Measurements from ENCODE around the gene TSHZ1. TPM values are rescaled to one million over a fixed set of nuclear protein-coding genes. Genes with fewer than 3 reads are reported as not detected.
A peak's percentile ranks its signal among the peaks of the same experiment; 100 is the strongest.

Gene TSHZ1
- polyA plus RNA-seq, 1 experiment: 23.9 TPM

- CTCF ChIA-PET: interaction anchor here (0.6 to 1.0 kb wide), 2 partner anchors 237 to 1169 kb away, joined by 3 read pairs; no protein-coding TSS in a partner anchor
- Histone ChIP-seq H3K36me3 (ENCODE audit: control insufficient read depth, insufficient read depth, low read length) (peaks cover 6% of the 10 kb centered on the region), H3K4me3 (ENCODE audit: low read depth, low read length) (peak overlapping the region; percentile 68), H3K27me3 (ENCODE audit: control insufficient read depth, insufficient read depth, low read length) (no peaks in the 10 kb centered on the region)
- DNase-seq (ENCODE audit: low read depth): no peak
- POLR2A ChIA-PET: no interaction called here
- TF ChIP-seq CTCF (IDR thresholded peaks at IDR 0.05; ENCODE audit: insufficient read depth, low read depth, low read length): no peak
These were observed 5.0 kb upstream of the TSHZ1 start for GRCh38 chr18:75205514-75206132.

GRCh38 chr18:75206452-75207309 lies 3.9 kb upstream of the TSHZ1 start:
- ChIA-PET CTCF (interaction anchor here (1.0 kb wide), 1 partner anchor 236 kb away, joined by 3 read pairs; no protein-coding TSS in a partner anchor), POLR2A (no interaction called here)
- H3K4me3 ChIP-seq (ENCODE audit: low read depth, low read length): peak overlapping the region; percentile 68
- TF ChIP-seq CTCF (IDR thresholded peaks at IDR 0.05; ENCODE audit: insufficient read depth, low read depth, low read length): no peak
- H3K36me3 ChIP-seq (ENCODE audit: control insufficient read depth, insufficient read depth, low read length): peaks cover 3% of the 10 kb centered on the region
- no peak for DNase-seq (ENCODE audit: low read depth)
- no peaks in the 10 kb centered on the region for H3K27me3 ChIP-seq (ENCODE audit: control insufficient read depth, insufficient read depth, low read length)

- CTCF ChIA-PET: no interaction called here
- Histone ChIP-seq H3K4me3 (ENCODE audit: low read depth, low read length) (peak overlapping the region; percentile 68), H3K36me3 (ENCODE audit: control insufficient read depth, insufficient read depth, low read length) (peaks cover 2% of the 10 kb centered on the region), H3K27me3 (ENCODE audit: control insufficient read depth, insufficient read depth, low read length) (no peaks in the 10 kb centered on the region)
- no peak for TF ChIP-seq CTCF (IDR thresholded peaks at IDR 0.05; ENCODE audit: insufficient read depth, low read depth, low read length)
- DNase-seq (ENCODE audit: low read depth): no peak
- POLR2A ChIA-PET: no interaction called here
These were observed 3.1 kb upstream of the TSHZ1 start for GRCh38 chr18:75207310-75208154.

- DNase-seq (ENCODE audit: low read depth): no peak
- Histone ChIP-seq H3K4me3 (ENCODE audit: low read depth, low read length) (peak overlapping the region; percentile 68), H3K27me3 (ENCODE audit: control insufficient read depth, insufficient read depth, low read length) (no peaks in the 10 kb centered on the region), H3K36me3 (ENCODE audit: control insufficient read depth, insufficient read depth, low read length) (peaks cover 3% of the 10 kb centered on the region)
- POLR2A ChIA-PET: no interaction called here
- no peak for TF ChIP-seq CTCF (IDR thresholded peaks at IDR 0.05; ENCODE audit: insufficient read depth, low read depth, low read length)
- CTCF ChIA-PET: interaction anchor here (0.7 kb wide), 1 partner anchor 271 kb away, joined by 3 read pairs; no protein-coding TSS in a partner anchor
These were observed 2.3 kb upstream of the TSHZ1 start for GRCh38 chr18:75208155-75208835.

All from BJ (cell line).